ENCODE measurements around the gene LGR4. TPM values are rescaled to one million over a fixed set of nuclear protein-coding genes. Genes with fewer than 3 reads are reported as not detected.

Gene LGR4
- total and polyA plus RNA-seq, 2 donors from 2014 or later, result 22.7 to 109 TPM

DNA sequence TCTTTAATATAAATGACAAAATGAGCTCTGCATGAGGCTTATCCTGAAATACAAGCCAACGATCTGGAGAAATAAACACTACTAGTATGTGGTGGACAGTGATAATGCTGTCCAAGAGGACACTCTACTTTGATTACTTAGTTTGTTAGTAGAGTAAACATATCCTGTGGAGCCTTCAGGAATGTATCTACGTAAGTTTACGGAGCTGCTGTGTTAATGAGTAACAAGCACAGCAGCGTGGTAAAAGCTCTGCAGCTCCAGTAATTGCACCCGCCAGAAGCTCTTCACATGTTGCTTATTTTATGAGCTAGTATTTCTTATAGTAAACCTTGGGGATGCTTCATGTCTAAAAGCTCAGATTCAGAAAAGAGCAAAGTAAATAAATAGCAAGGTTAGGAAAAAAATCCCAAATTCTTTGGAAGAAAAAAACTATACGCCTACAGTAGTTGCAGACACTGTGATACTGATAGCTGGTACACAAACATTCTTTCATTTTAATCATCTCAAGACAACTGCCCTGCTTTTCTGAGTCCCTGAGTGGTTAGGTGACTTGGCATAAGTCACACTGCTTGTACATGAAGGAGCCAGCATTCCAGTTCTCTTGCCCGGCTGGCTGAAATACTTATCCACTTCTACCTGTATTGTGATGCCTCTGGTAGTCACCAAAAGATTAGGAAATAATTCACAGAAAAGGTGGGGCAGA lies 76.9 kb downstream of the LGR4 start:
- DNase-seq (peak in 3 of 5 donors; percentile 51 to 89 (median 89)), FAIRE-seq (no peak)
- Histone ChIP-seq H3K9ac (ENCODE audit: low read length in 3 of 3) (peak overlapping the region in 1 of 3 donors; percentile 20), H3K4me1 (ENCODE audit: control insufficient read depth in 2 of 3, insufficient read depth in 2 of 3, low read depth in 1 of 3, low read length in 3 of 3) (peaks cover 25 to 49% (median 28%) of the 10 kb centered on the region in 3 donors), H3K9me3 (ENCODE audit: control insufficient read depth in 2 of 3, insufficient read depth in 1 of 3, low read length in 3 of 3) (no peaks in the 10 kb centered on the region), H3K36me3 (ENCODE audit: control insufficient read depth in 2 of 3, insufficient read depth in 3 of 3, low read length in 3 of 3) (no peaks in the 10 kb centered on the region), H3K27ac (ENCODE audit: low read depth in 2 of 2, low read length in 2 of 2) (peak overlapping the region; percentile 60 to 88), H3K4me3 (ENCODE audit: low read length in 3 of 3) (peak overlapping the region in 2 of 3 donors; percentile 9 to 15), H3K27me3 (ENCODE audit: control insufficient read depth, insufficient read depth, low read length) (no peaks in the 10 kb centered on the region)
- intact Hi-C loops (cut with DNase I), result no loop called here
- TF ChIP-seq, protein P1, sequence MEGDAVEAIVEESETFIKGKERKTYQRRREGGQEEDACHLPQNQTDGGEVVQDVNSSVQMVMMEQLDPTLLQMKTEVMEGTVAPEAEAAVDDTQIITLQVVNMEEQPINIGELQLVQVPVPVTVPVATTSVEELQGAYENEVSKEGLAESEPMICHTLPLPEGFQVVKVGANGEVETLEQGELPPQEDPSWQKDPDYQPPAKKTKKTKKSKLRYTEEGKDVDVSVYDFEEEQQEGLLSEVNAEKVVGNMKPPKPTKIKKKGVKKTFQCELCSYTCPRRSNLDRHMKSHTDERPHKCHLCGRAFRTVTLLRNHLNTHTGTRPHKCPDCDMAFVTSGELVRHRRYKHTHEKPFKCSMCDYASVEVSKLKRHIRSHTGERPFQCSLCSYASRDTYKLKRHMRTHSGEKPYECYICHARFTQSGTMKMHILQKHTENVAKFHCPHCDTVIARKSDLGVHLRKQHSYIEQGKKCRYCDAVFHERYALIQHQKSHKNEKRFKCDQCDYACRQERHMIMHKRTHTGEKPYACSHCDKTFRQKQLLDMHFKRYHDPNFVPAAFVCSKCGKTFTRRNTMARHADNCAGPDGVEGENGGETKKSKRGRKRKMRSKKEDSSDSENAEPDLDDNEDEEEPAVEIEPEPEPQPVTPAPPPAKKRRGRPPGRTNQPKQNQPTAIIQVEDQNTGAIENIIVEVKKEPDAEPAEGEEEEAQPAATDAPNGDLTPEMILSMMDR (IDR thresholded peaks at IDR 0.05; ENCODE audit: borderline replicate concordance, extremely low read depth, insufficient read depth), result no peak

- TF ChIP-seq, protein P1 (IDR thresholded peaks at IDR 0.05; ENCODE audit: borderline replicate concordance, extremely low read depth, insufficient read depth), result no peak
- H3K27ac ChIP-seq (ENCODE audit: low read depth in 2 of 2, low read length in 2 of 2), result peak overlapping the region in 1 of 2 donors; percentile 53
- H3K27me3 ChIP-seq (ENCODE audit: control insufficient read depth, insufficient read depth, low read length), result no peaks in the 10 kb centered on the region
- no peak overlapping the region for H3K9ac ChIP-seq (ENCODE audit: low read length in 3 of 3)
- no peaks in the 10 kb centered on the region for H3K36me3 ChIP-seq (ENCODE audit: control insufficient read depth in 2 of 3, insufficient read depth in 3 of 3, low read length in 3 of 3)
- FAIRE-seq (no peak), DNase-seq (peak in 2 of 5 donors; percentile 29 to 35)
- H3K9me3 ChIP-seq (ENCODE audit: control insufficient read depth in 2 of 3, insufficient read depth in 1 of 3, low read length in 3 of 3), result no peaks in the 10 kb centered on the region
- H3K4me1 ChIP-seq (ENCODE audit: control insufficient read depth in 2 of 3, insufficient read depth in 2 of 3, low read depth in 1 of 3, low read length in 3 of 3), result peaks cover 27 to 57% (median 28%) of the 10 kb centered on the region in 3 donors
- intact Hi-C loops (cut with DNase I), result no loop called here
- no peak overlapping the region for H3K4me3 ChIP-seq (ENCODE audit: low read length in 3 of 3)
Observed at GRCh38 chr11:27394781-27395228, 77.8 kb downstream of the LGR4 start.

GRCh38 chr11:27392278-27393114 lies 80.1 kb downstream of the LGR4 start:
- H3K4me3 ChIP-seq (ENCODE audit: low read length in 3 of 3), result no peak overlapping the region
- H3K4me1 ChIP-seq (ENCODE audit: control insufficient read depth in 2 of 3, insufficient read depth in 2 of 3, low read depth in 1 of 3, low read length in 3 of 3), result peaks cover 23 to 65% (median 28%) of the 10 kb centered on the region in 3 donors
- H3K9me3 ChIP-seq (ENCODE audit: control insufficient read depth in 2 of 3, insufficient read depth in 1 of 3, low read length in 3 of 3), result no peaks in the 10 kb centered on the region
- peak overlapping the region in 1 of 3 donors; percentile 51 for H3K9ac ChIP-seq (ENCODE audit: low read length in 3 of 3)
- H3K36me3 ChIP-seq (ENCODE audit: control insufficient read depth in 2 of 3, insufficient read depth in 3 of 3, low read length in 3 of 3), result peaks cover 0 to 4% (median 0%) of the 10 kb centered on the region in 3 donors
- peak overlapping the region; percentile 51 to 65 for H3K27ac ChIP-seq (ENCODE audit: low read depth in 2 of 2, low read length in 2 of 2)
- peak; percentile 33 for FAIRE-seq
- TF ChIP-seq, protein P1 (IDR thresholded peaks at IDR 0.05; ENCODE audit: borderline replicate concordance, extremely low read depth, insufficient read depth), result no peak
- DNase-seq, result peak in 2 of 5 donors; percentile 68 to 82
- H3K27me3 ChIP-seq (ENCODE audit: control insufficient read depth, insufficient read depth, low read length), result no peaks in the 10 kb centered on the region
- intact Hi-C loops (cut with DNase I), result no loop called here

Measured in kidney (tissue), 14 donors.